Natural killer cell (primary cell): ENCODE data around the gene IQCM. TPM values are rescaled to one million over a fixed set of nuclear protein-coding genes. Genes with fewer than 3 reads are reported as not detected.

Experiments
- ATAC-seq, 3 donors: fragments of 150-1000 bp in 2 of 3; fragments of 200-7000 bp in 1 of 3; cut with Tn5 transposase; 1 replicate in 1 of 3; 2 replicates in 2 of 3; pipeline ENCODE4 v1.10.0; 2021; ENCODE audit warnings: mild to moderate bottlenecking in 2 of 3, moderate library complexity in 2 of 3
- DNase-seq, 2 donors: peaks; one replicate each; pipeline versions ENCODE4 v3.0.0 to v3.0.0-alpha.2; 2013 to 2021; ENCODE audit warnings: mixed read lengths in 1 of 2
- H3K27ac ChIP-seq: one replicate; pipeline ENCODE4 v1.5.1; 2013; ENCODE audit warnings: mild to moderate bottlenecking, low read length
- H3K27me3 ChIP-seq: one replicate; pipeline ENCODE4 v1.6.1; 2013; ENCODE audit warnings: low read length; ENCODE audit not compliant: control insufficient read depth, insufficient read depth
- H3K36me3 ChIP-seq: one replicate; pipeline ENCODE4 v1.6.1; 2013; ENCODE audit warnings: low read length; ENCODE audit not compliant: control insufficient read depth, insufficient read depth
- H3K4me1 ChIP-seq: one replicate; pipeline ENCODE4 v1.6.1; 2013; ENCODE audit warnings: low read length; ENCODE audit not compliant: control insufficient read depth, insufficient read depth
- H3K4me3 ChIP-seq: one replicate; pipeline ENCODE4 v1.5.1; 2013; ENCODE audit warnings: low read length
- H3K9me3 ChIP-seq: one replicate; pipeline ENCODE4 v1.6.1; 2013; ENCODE audit warnings: low read length; ENCODE audit not compliant: control insufficient read depth, insufficient read depth
- H3K27ac Mint-ChIP-seq, 2 donors: one replicate each; pipeline ENCODE4 v1.8.0; 2022; ENCODE audit warnings: mild to moderate bottlenecking in 2 of 2, mixed read lengths in 2 of 2, moderate library complexity in 1 of 2
- H3K27me3 Mint-ChIP-seq, 2 donors: one replicate each; pipeline ENCODE4 v1.8.0; 2022; ENCODE audit warnings: low read depth in 2 of 2, mixed read lengths in 2 of 2
- H3K36me3 Mint-ChIP-seq: one replicate; pipeline ENCODE4 v1.8.0; 2022; ENCODE audit warnings: mixed read lengths
- H3K4me1 Mint-ChIP-seq, 2 donors: one replicate each; pipeline ENCODE4 v1.8.0; 2022; ENCODE audit warnings: mixed read lengths in 2 of 2
- H3K4me3 Mint-ChIP-seq: one replicate; pipeline ENCODE4 v1.8.0; 2022; ENCODE audit warnings: mild to moderate bottlenecking, moderate library complexity, mixed read lengths
- H3K9me3 Mint-ChIP-seq, 2 donors: one replicate each; pipeline ENCODE4 v1.8.0; 2022; ENCODE audit warnings: mixed read lengths in 2 of 2
- CTCF ChIP-seq: fragments of 200-600 bp; IDR thresholded peaks from one replicate; pipeline ENCODE4 v1.8.0; 2022; ENCODE audit warnings: antibody characterized with exemption
- WGBS: methylation state at CpG from one replicate; pipeline ENCODE4 v1.1.7; 2013; ENCODE audit warnings: missing lambda C conversion rate; ENCODE audit not compliant: insufficient coverage; 5-methylcytosine and 5-hydroxymethylcytosine counted together
- intact Hi-C: fragments of 100-400 bp; cut with micrococcal nuclease; formaldehyde crosslinking; loops from one replicate; pipeline ENCODE4 v1.14.2; 2022
- total RNA-seq, 4 donors: library from RNA; stranded (reverse); fragments of 120-200 nt in 1 of 4; gene quantifications; one replicate each; pipeline versions ENCODE4 v1.2.3 to v1.2.4, GENCODE V29; 2013 to 2022

Gene IQCM
- total RNA-seq, 3 donors from 2014 or later (not counting 1 experiment from before 2014, with no cell fraction given), result not detected

- no peaks in the 10 kb centered on the region for H3K36me3 Mint-ChIP-seq
- H3K9me3 Mint-ChIP-seq, result peaks cover 14 to 25% of the 10 kb centered on the region in 2 donors
- intact Hi-C loops, result no loop called here
- no peak overlapping the region for H3K4me3 ChIP-seq
- no peak overlapping the region for H3K27ac ChIP-seq
- H3K36me3 ChIP-seq, result no peaks in the 10 kb centered on the region
- no peak overlapping the region for H3K4me3 Mint-ChIP-seq
- WGBS, result no CpG with 5 or more reads among the region's 1 CpG
- no peaks in the 10 kb centered on the region for H3K4me1 ChIP-seq
- H3K4me1 Mint-ChIP-seq, result no peaks in the 10 kb centered on the region
- H3K27me3 Mint-ChIP-seq, result no peaks in the 10 kb centered on the region
- no peak for DNase-seq
- TF ChIP-seq CTCF, result no peak
- no peak overlapping the region for H3K27ac Mint-ChIP-seq
- H3K9me3 ChIP-seq, result peaks cover 3% of the 10 kb centered on the region
- no peaks in the 10 kb centered on the region for H3K27me3 ChIP-seq
- no peak for ATAC-seq
These were observed 29.8 kb downstream of the IQCM start for GRCh38 chr4:149785696-149786431.

- Mint-ChIP-seq H3K27me3 (no peaks in the 10 kb centered on the region), H3K27ac (no peak overlapping the region), H3K4me3 (no peak overlapping the region), H3K36me3 (no peaks in the 10 kb centered on the region), H3K9me3 (peaks cover 17 to 28% of the 10 kb centered on the region in 2 donors), H3K4me1 (no peaks in the 10 kb centered on the region)
- ATAC-seq, result no peak
- H3K27ac ChIP-seq, result no peak overlapping the region
- no peak overlapping the region for H3K4me3 ChIP-seq
- no peak for TF ChIP-seq CTCF
- H3K9me3 ChIP-seq, result peaks cover 3% of the 10 kb centered on the region
- DNase-seq, result no peak
- no peaks in the 10 kb centered on the region for H3K4me1 ChIP-seq
- WGBS, result 92% methylated on average over 1 of the region's 2 CpGs
- no peaks in the 10 kb centered on the region for H3K36me3 ChIP-seq
- intact Hi-C loops, result no loop called here
- H3K27me3 ChIP-seq, result no peaks in the 10 kb centered on the region
These were observed 31.6 kb downstream of the IQCM start for GRCh38 chr4:149784018-149784417.

GRCh38 chr4:149781150-149781549 lies 34.5 kb downstream of the IQCM start:
- H3K36me3 Mint-ChIP-seq, result no peaks in the 10 kb centered on the region

More at GRCh38 chr4:149781150-149781549, 34.5 kb downstream of the IQCM start:
- no peak for TF ChIP-seq CTCF
- Histone ChIP-seq H3K36me3 (no peaks in the 10 kb centered on the region), H3K4me3 (no peak overlapping the region), H3K9me3 (peaks cover 3% of the 10 kb centered on the region), H3K27ac (no peak overlapping the region), H3K27me3 (no peaks in the 10 kb centered on the region), H3K4me1 (no peaks in the 10 kb centered on the region)
- 86% methylated on average over 2 of the region's 3 CpGs for WGBS
- Mint-ChIP-seq H3K4me1 (no peaks in the 10 kb centered on the region), H3K9me3 (peaks cover 12 to 19% of the 10 kb centered on the region in 2 donors), H3K27me3 (no peaks in the 10 kb centered on the region), H3K27ac (no peak overlapping the region), H3K4me3 (no peak overlapping the region)
- no peak for DNase-seq
- ATAC-seq, result no peak
- intact Hi-C loops, result no loop called here
